NCI-H1694 treated with DMSO at 0.1 percent for 48 hours (cell line): ENCODE data around the gene SCRN1.
A peak's percentile ranks its signal among the peaks of the same experiment; 100 is the strongest.
"Not testable (repeated sequence)": the region's sequence is repeated elsewhere in the genome, so short reads cannot be mapped to it uniquely, and the experiment has no call there.

Source experiments
- DNase-seq: peaks from one replicate; lab custom pipeline; 2025; lab: John Stamatoyannopoulos, UW

The SCRN1 gene

GRCh38 chr7:29890786-29891185, 98.8 kb downstream of the SCRN1 start:
- DNase-seq: not testable (repeated sequence)

- no peak for DNase-seq
Measured at GRCh38 chr7:29890251-29890650, 99.3 kb downstream of the SCRN1 start.

- DNase-seq: no peak
Measured at GRCh38 chr7:29889288-29889687, 100.3 kb downstream of the SCRN1 start.

- no peak for DNase-seq
Measured at GRCh38 chr7:29888006-29888405, 101.6 kb downstream of the SCRN1 start.

GRCh38 chr7:29886827-29887226, 102.8 kb downstream of the SCRN1 start:
- DNase-seq: no peak

- DNase-seq: peak; percentile 16
Measured at GRCh38 chr7:29885626-29886025, 104.0 kb downstream of the SCRN1 start.

- DNase-seq: no peak
Measured at GRCh38 chr7:29884399-29885272, 105.0 kb downstream of the SCRN1 start.

- DNase-seq: no peak
Measured at GRCh38 chr7:29883462-29884398, 105.9 kb downstream of the SCRN1 start.

GRCh38 chr7:29882481-29882880, 107.1 kb downstream of the SCRN1 start:
- DNase-seq: no peak

GRCh38 chr7:29881724-29882123, 107.9 kb downstream of the SCRN1 start:
- no peak for DNase-seq

- DNase-seq: no peak
Measured at GRCh38 chr7:29879609-29880008, 110.0 kb downstream of the SCRN1 start.

GRCh38 chr7:29878081-29878688, 111.4 kb downstream of the SCRN1 start:
- peak; percentile 52 for DNase-seq

GRCh38 chr7:29877196-29877595, 112.4 kb downstream of the SCRN1 start:
- no peak for DNase-seq

GRCh38 chr7:29875741-29876140, 113.9 kb downstream of the SCRN1 start:
- no peak for DNase-seq

- no peak for DNase-seq
Measured at GRCh38 chr7:29873644-29874294, 115.8 kb downstream of the SCRN1 start.

- no peak for DNase-seq
Measured at GRCh38 chr7:29871787-29872398, 117.7 kb downstream of the SCRN1 start.
